ENCODE data around the gene FBXW11.

Gene FBXW11

GRCh38 chr5:171846323-171846722 is 160.1 kb downstream of the FBXW11 start:
- no peak for DNase-seq (ENCODE audit: low read depth in 4 of 4, low spot score in 1 of 4)

GRCh38 chr5:171845857-171846256 is 160.6 kb downstream of the FBXW11 start:
- DNase-seq (ENCODE audit: low read depth in 4 of 4, low spot score in 1 of 4) = no peak

- no peak for DNase-seq (ENCODE audit: low read depth in 4 of 4, low spot score in 1 of 4)
These were observed 161.3 kb downstream of the FBXW11 start for GRCh38 chr5:171845040-171845630.

GRCh38 chr5:171842777-171843328 is 163.6 kb downstream of the FBXW11 start:
- DNase-seq (ENCODE audit: low read depth in 4 of 4, low spot score in 1 of 4) = no peak

GRCh38 chr5:171841984-171842776 is 164.3 kb downstream of the FBXW11 start:
- DNase-seq (ENCODE audit: low read depth in 4 of 4, low spot score in 1 of 4) = no peak

GRCh38 chr5:171840711-171841522 is 165.5 kb downstream of the FBXW11 start:
- no peak for DNase-seq (ENCODE audit: low read depth in 4 of 4, low spot score in 1 of 4)

GRCh38 chr5:171840066-171840465 is 166.4 kb downstream of the FBXW11 start:
- DNase-seq (ENCODE audit: low read depth in 4 of 4, low spot score in 1 of 4) = no peak

GRCh38 chr5:171839112-171839511 is 167.3 kb downstream of the FBXW11 start:
- no peak for DNase-seq (ENCODE audit: low read depth in 4 of 4, low spot score in 1 of 4)

GRCh38 chr5:171838066-171838465 is 168.4 kb downstream of the FBXW11 start:
- no peak for DNase-seq (ENCODE audit: low read depth in 4 of 4, low spot score in 1 of 4)

GRCh38 chr5:171837522-171837921 is 168.9 kb downstream of the FBXW11 start:
- no peak for DNase-seq (ENCODE audit: low read depth in 4 of 4, low spot score in 1 of 4)

- DNase-seq (ENCODE audit: low read depth in 4 of 4, low spot score in 1 of 4) = no peak
These were observed 171.4 kb downstream of the FBXW11 start for GRCh38 chr5:171835066-171835465.

GRCh38 chr5:171834461-171834860 is 172.0 kb downstream of the FBXW11 start:
- DNase-seq (ENCODE audit: low read depth in 4 of 4, low spot score in 1 of 4) = no peak

GRCh38 chr5:171832775-171833174 is 173.7 kb downstream of the FBXW11 start:
- no peak for DNase-seq (ENCODE audit: low read depth in 4 of 4, low spot score in 1 of 4)

GRCh38 chr5:171830686-171831085 is 175.8 kb downstream of the FBXW11 start:
- DNase-seq (ENCODE audit: low read depth in 4 of 4, low spot score in 1 of 4) = no peak

- DNase-seq (ENCODE audit: low read depth in 4 of 4, low spot score in 1 of 4) = no peak
These were observed 179.3 kb downstream of the FBXW11 start for GRCh38 chr5:171827162-171827561.

GRCh38 chr5:171826132-171826531 is 180.3 kb downstream of the FBXW11 start:
- no peak for DNase-seq (ENCODE audit: low read depth in 4 of 4, low spot score in 1 of 4)

GRCh38 chr5:171825051-171825450 is 181.4 kb downstream of the FBXW11 start:
- no peak for DNase-seq (ENCODE audit: low read depth in 4 of 4, low spot score in 1 of 4)

GRCh38 chr5:171823269-171823668 is 183.2 kb downstream of the FBXW11 start:
- no peak for DNase-seq (ENCODE audit: low read depth in 4 of 4, low spot score in 1 of 4)

GRCh38 chr5:171821286-171821685 is 185.2 kb downstream of the FBXW11 start:
- DNase-seq (ENCODE audit: low read depth in 4 of 4, low spot score in 1 of 4) = no peak

GRCh38 chr5:171820561-171820960 is 185.9 kb downstream of the FBXW11 start:
- no peak for DNase-seq (ENCODE audit: low read depth in 4 of 4, low spot score in 1 of 4)

GRCh38 chr5:171816666-171817065 is 189.8 kb downstream of the FBXW11 start:
- DNase-seq (ENCODE audit: low read depth in 4 of 4, low spot score in 1 of 4) = no peak

All from stimulated activated CD4-positive, alpha-beta T cell treated with anti-CD3 and anti-CD28 coated beads, Interleukin-1b, Interleukin-23, amount 100 ng/mL, for 24 hours (primary cell).